GM18868 (cell line): Measurements from ENCODE around the gene TDRD1.

Source experiments
- ATAC-seq: cut with Tn5 transposase; IDR thresholded peaks from one replicate; pipeline ENCODE4 v1.9.1; 2021; ENCODE audit warnings: mild to moderate bottlenecking, moderate library complexity; ENCODE audit not compliant: unreplicated experiment

Gene TDRD1

GRCh38 chr10:114232561-114233176, 53.5 kb downstream of the TDRD1 start:
- no peak for ATAC-seq

DNA sequence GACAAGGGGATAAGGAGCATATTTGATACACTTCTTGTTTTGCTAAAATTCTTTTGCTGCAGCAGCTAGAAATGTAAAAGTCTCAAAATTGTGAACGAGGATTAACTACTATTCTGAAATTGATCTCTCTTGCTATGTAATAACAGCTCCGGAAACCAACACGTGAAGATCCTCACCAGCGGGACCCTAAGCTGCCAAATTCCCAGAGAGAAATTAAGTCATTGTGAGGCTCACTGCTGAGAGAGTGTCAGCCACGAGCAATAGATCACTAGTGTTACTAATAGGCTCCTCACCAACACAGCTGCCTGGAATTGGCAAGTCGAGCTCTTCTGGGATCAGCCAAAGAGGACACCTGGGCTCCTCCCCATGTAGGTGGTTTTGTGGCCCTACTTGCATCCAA, 54.3 kb downstream of the TDRD1 start:
- no peak for ATAC-seq

GRCh38 chr10:114234132-114234531, 55.0 kb downstream of the TDRD1 start:
- no peak for ATAC-seq

- ATAC-seq = no peak
These were observed 60.2 kb downstream of the TDRD1 start, which contains the start of gene VWA2 for GRCh38 chr10:114239117-114239993. Gene VWA2 (plus strand): TSS chr10:114239254. CDS start chr10:114248714, 9,460 bp downstream.

- no peak for ATAC-seq
These were observed 60.8 kb downstream of the TDRD1 start for GRCh38 chr10:114239994-114240345.

DNA sequence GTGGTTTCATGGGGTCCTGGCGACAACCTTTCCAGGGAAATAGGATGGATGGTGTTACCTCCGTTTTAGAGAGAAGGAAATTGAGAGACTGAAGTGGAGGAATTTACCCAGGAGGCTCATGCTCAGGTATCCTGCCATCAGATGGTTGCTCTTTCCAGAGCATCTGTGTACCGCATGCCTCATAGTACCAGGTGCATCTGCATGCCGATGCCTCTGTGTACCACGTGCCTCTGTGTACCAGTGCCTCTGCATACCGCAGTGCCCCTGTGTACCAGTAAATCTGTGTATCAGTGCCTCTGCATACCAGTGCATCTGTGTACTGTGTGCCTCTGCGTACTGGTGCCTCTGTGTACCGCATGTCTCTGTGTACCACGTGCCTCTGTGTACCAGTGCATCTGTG, 63.1 kb downstream of the TDRD1 start:
- ATAC-seq = no peak

DNA sequence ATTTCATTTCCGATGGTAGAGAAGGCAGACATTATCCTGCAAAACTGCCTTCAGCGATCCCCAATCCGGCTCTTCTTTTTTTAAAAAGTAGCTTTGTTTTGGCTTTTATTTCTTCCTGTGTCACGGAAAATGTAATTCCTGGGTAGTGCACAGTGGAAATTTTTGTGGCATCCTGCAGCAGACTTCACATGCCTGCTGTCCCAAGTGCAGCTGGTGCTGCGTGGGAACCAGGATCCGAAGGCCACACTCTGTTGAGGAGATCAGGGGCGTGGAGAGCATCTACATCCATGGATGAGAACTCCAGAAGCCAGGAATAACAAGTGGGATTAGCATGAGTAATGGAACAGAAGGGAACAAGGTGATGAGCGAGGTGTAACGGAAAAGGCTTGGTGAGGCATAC, 64.5 kb downstream of the TDRD1 start:
- ATAC-seq = no peak

GRCh38 chr10:114244126-114244525, 65.0 kb downstream of the TDRD1 start:
- no peak for ATAC-seq

- no peak for ATAC-seq
These were observed 66.1 kb downstream of the TDRD1 start for GRCh38 chr10:114245121-114245791.

DNA sequence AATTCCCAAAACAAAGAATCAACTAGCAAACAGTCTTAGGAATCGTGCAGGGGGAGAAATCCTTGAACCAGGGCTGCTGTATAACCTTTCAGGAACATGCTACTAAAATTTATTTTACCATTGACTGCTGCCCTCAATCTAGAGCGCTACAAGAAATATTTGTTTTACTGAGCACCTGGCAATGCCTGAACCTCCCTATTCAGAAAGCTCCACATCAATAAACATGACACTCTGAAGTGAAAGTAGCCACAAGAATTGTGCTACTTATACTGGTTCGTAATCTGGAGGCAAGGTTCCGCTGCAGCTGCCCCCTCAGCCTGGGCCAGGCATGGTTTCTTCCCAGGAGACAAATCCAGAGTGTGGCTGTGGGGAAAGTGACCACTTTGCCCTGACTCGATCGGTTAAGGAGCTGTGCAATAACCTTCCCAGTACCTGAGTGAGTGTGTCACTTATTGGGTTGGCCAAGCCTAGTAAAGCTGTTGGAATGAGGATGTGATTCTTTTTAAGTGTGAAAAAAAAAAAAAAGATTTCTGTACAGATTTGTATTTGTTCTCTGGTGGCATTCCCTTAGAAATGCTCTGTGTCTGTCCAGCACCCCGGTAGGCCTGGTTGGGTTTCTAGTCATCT, 67.6 kb downstream of the TDRD1 start:
- no peak for ATAC-seq

GRCh38 chr10:114250236-114250635, 71.1 kb downstream of the TDRD1 start:
- ATAC-seq = no peak

GRCh38 chr10:114250716-114251115, 71.6 kb downstream of the TDRD1 start:
- no peak for ATAC-seq

DNA sequence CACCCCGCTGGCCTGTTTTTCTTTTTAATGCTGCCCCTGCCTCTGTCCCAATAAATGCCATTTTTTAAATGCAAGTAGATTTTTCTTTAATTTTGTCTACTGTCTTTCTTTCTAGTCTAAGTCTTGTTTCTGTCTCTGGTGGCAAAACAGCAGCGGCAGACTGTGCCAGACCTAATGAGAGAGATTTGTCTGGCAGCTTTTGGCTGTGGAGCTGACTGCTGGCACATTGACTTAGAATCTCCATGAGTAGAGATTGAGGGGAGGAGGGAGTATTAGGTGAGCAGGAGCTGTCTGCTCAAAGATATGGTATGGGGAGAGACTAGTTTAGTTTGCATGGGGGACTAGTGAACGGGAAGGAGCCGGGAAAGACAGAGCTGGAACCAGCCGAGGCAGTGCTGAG, 72.9 kb downstream of the TDRD1 start:
- no peak for ATAC-seq

- ATAC-seq = no peak
These were observed 73.7 kb downstream of the TDRD1 start for GRCh38 chr10:114252883-114253282.

DNA sequence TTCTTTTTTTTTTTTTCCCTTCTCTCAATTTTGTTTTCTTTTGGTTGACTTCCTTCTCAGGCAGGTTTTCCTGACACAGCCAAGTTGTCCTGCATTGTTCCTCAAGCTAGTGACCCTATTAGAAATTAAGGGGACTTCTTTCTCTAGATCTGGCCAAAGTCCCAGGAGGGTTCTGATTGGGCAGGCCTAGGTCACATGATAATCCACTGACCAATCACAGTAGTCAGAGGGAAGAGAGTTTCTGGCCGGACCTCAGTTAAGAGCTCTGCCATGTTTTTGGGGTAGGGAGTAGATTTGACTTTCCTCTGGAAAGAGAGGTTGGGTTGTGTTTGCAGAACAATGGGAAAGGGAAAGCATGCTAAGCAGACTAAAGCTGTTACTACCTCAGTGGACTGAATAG, 76.1 kb downstream of the TDRD1 start:
- ATAC-seq = no peak

GRCh38 chr10:114256008-114256765, 77.0 kb downstream of the TDRD1 start:
- no peak for ATAC-seq

DNA sequence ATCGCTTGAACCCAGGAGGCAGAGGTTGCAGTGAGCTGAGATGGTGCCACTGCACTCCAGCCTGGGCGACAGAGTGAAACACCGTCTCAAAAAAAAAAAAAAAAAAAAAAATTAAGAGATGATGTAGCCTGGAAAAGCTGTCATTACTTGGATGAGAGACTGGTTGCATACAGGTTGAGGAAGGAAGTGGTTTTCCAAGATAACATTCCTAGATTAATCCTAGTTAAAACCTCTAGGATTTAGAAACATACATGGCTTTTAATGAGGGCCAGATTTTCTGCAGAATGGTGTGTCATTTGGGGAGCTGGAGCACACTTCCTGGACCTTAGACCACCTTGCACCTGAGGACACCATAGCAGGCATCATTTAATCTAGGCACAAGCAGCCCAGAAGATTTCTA, 77.7 kb downstream of the TDRD1 start:
- no peak for ATAC-seq

- no peak for ATAC-seq
These were observed 78.3 kb downstream of the TDRD1 start for GRCh38 chr10:114257498-114257897.

- ATAC-seq = no peak
These were observed 79.2 kb downstream of the TDRD1 start for GRCh38 chr10:114258274-114258840.

DNA sequence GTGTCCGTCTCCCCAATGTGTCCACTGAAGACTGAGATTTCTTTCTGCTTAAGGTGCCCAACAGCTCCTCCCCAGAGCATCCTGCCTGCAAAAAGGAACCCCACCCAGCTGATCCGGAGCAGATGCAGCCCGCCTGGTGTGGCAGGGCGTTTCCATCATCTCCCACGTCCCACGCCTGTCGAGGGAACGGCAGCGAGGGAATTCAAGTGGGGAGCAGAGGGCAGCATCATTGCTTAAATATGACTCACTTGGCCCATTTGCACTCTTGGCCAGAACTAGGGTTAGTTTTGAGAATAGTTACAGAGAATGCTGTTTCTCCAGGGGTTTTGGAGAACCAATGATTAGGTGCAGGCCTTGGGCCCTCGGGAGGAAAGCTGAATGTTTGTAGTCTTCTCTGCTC, 80.7 kb downstream of the TDRD1 start:
- no peak for ATAC-seq
